HG02588 (cell line): ENCODE measurements around the gene NUDT22.

Source experiments
- ATAC-seq: cut with Tn5 transposase; IDR thresholded peaks from one replicate; pipeline ENCODE4 v1.9.1; 2021; ENCODE audit warnings: mild to moderate bottlenecking, moderate library complexity; ENCODE audit not compliant: unreplicated experiment

NUDT22 gene

GRCh38 chr11:64225608-64226506 is at the start of gene NUDT22, which contains the start of gene TRPT1:
TSS of gene NUDT22 (plus strand) at chr11:64226274. CDS start at chr11:64226653, 379 bp downstream.
TSS of gene TRPT1 (minus strand) at chr11:64226186. CDS start at chr11:64225860, 326 bp downstream.
- peak; percentile 46 for ATAC-seq

- no peak for ATAC-seq
These were observed 49.3 kb upstream of the NUDT22 start for GRCh38 chr11:64176751-64177150.

- no peak for ATAC-seq
These were observed 47.9 kb upstream of the NUDT22 start for GRCh38 chr11:64178203-64178602.

- no peak for ATAC-seq
These were observed 47.0 kb upstream of the NUDT22 start for GRCh38 chr11:64178951-64179639.

DNA sequence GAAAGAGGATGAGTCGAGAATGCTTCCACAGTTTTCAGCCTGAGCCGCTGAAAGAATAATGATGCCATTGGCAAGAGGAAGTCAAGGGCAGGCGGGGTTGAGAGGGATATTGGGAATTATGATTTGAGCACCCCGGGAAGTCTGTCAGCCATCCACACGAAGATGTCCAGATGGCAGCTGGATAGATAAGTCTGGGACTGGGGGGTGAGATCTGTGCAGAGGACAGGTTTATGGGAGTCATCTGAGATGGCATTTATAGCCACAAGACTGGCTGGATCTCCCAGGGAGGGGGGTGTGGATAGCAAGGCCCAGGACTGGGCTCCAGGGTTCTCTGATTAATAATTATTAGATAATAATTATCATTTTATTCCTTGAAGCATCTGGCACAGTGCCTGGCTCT is 45.2 kb upstream of the NUDT22 start:
- no peak for ATAC-seq

DNA sequence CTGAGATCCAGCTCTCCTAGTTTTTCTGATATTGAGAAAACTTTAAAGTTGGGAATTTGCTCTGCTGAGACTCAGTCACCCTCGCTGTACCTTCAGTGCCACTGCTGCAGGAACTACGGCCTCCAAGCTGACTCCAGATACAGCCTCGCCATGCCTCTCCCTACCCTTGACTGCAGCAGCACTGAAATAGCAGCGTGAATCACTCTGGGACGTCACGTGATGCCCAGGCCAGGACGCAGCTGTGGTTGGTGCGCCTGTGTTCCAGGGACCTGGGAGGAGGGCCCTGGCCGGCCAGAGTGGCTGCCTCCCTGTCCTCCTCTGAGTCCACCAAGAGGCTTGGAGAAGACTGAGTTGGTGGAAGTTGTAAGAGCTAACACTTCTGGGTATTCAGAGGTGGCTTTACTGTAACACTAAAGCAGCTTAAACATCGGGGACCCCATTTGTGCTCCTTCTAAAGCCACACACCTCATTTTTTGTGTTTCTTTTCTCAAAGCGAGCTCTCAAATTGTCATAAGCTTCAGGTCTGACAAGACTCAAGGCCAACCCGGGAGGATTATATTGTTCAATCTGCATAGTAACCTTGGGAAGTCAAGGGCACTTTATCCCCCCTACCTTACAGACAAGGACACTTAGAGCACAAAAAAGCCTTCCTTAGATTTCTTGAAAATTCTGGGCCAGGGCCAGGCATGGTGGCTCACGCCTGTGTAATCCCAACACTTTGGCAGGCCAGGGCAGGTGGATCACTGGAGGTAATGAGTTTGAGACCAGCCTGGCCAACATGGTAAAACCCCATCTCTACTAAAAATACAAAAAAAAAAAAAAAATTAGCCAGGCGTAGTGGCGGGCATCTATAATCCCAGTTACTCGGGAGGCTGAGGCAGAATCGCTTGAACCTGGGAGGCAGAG is 44.3 kb upstream of the NUDT22 start:
- no peak for ATAC-seq

GRCh38 chr11:64183890-64184289 is 42.2 kb upstream of the NUDT22 start:
- ATAC-seq = no peak

DNA sequence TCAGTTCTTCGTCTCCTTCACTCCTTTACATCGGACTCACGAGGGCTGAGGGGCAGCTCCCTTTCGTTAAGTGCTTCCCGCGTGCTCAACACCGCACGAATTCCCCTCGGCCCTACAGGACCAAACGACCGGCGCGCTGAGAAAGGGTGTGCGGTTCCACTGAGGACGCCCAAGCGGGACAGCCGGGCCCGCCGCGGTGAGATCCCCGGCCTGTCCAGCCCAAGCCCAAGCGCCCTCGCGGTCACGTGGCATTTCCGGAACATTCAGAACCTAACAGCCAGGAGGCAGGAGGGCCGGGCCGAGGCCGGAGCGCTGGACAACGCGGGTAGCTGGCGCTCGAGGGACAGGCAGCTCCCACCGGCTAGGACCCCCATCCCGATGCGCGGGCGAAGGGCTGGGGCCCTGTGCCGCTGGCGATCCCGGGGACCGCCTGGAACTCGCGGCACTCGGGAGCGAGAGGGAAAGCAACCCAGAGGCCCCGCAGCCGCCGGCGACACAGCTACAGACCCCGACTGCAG is 40.8 kb upstream of the NUDT22 start:
- ATAC-seq = peak; percentile 22

DNA sequence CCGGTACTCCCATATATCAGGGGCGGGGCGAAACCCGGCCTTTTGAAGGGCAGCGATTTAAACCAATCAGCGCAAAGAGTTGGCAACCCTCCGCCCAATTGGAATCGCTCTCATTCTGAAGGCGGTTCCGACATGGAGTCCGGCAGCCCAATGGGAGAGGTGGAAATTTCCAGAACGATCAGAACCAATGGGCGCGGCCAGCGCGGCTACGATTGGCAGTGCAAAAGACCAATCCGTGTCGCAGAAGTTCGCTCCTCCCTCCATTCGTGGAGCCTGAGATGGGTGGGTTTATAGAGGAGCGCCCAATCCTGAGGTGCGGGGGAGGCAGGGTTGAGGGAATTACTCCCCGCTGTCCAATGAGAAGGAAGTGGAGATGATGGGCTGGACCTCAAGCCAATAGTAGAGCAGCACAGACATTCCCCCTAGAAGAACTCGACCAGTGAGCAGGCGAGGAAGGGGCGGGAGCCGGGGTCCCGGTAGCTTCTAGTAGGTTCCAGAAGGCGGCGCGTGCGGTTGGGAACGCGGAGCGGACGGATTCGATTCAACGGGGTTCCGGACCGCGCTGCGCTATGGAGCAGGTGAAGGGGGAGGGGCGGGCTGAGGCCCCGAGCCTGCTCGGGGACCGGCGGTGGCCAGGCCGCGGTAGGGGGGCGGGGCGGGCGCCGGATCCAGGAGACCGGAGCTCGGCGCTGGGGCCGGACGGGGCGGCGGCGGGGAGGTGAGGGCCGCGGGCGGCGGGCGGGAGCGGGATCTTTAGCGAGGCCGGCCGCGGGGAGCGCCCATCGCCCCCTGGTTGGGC is 40.2 kb upstream of the NUDT22 start, which contains the start of gene STIP1:
Gene STIP1 (plus strand): TSS at position 479 of the 799 bp plus-strand sequence. CDS start 91 bp downstream, at position 570.
- peak; percentile 80 for ATAC-seq

DNA sequence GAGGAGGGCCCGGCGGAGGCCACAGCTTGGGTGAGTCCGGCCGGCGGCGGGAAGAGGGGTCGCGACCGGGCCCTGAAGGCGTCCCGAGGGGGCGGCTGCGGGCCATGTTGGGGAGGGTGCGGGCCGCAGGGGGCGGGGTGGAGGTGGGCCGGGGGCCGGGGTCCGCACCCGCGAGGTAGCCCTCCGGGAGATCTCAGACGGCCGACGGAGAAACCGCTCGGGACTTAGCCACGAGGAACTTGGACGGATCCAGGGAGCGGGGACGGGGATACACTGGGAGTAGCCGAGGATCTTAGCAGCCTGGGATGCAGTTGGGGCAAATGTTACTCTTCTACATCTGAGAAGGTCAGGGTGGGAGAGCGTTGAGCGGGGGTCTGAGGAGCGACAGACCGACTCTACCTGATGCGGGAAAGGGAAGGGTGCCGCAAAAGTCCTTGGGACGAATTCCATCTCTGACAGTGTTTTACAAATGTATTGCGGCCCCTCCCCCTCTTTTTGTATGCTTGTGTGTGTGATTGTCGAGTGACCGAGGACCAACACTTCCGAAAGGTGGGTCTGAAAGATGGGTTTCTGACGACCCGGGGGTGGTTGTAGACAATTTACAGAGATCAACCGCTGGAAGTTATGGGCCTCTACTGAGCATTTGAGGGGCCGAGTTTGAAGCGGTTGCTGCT is 39.4 kb upstream of the NUDT22 start:
- ATAC-seq = peak; percentile 2

GRCh38 chr11:64192434-64192833 is 33.6 kb upstream of the NUDT22 start:
- no peak for ATAC-seq

DNA sequence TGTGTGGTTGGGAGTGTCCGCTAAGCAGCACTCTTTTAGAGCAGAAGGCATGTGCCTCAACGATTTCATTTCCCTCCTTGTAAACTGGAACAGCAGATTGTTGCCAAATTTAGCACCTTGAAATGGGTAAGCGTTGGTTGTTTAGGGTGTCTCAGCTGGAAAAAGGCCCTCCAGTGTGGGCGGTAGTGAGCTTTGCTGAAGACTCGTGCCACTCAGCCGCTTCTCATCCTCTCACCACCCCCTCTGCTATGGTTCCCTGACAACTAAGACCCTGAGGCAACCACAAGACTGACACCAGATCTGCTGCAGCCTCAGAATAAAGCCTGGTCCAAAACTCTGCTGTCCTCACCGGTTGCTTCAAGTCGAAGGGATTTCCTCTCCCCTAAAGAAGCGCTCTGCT is 29.4 kb upstream of the NUDT22 start:
- ATAC-seq = no peak

- no peak for ATAC-seq
These were observed 27.6 kb upstream of the NUDT22 start for GRCh38 chr11:64198511-64198910.

DNA sequence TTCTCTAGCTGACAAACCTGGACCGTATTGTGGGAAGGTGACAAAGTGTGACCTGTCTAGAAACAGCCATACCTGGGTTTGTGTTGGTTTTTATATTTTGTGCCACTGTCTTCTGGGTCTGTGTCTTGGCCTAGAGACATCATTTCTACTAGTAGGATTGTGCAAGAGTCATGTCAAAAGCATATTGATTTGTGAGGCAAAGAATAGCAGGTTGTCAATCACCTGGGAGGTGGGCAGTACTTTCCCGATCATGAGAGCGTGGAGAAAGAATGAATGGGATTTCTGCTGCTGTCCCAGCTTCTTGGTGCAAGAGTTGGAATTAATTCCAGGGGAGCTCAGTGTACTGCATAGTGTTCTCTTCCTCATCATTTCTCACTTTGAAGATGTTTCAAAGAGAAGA is 24.5 kb upstream of the NUDT22 start:
- no peak for ATAC-seq

DNA sequence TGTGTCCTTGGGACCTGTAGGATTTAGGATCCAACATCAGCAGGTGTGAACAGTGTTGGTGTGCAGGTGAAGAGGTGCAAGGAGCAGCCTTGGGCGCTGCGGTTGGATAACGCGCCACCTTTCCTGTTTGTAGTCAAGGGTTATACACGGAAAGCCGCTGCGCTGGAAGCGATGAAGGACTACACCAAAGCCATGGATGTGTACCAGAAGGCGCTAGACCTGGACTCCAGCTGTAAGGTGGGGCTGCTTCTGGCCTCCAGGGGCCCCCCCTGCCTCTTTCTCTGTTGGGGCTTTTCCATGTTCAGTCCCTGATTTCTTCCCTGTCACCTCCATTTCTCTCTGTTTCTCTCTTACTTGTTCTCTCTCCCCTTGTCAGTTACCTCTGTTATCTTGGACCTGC is 23.1 kb upstream of the NUDT22 start:
- ATAC-seq = no peak

GRCh38 chr11:64203421-64204079 is 22.5 kb upstream of the NUDT22 start:
- ATAC-seq = no peak

GRCh38 chr11:64204080-64204440 is 22.0 kb upstream of the NUDT22 start:
- ATAC-seq = no peak

GRCh38 chr11:64204464-64204989 is 21.5 kb upstream of the NUDT22 start:
- ATAC-seq = no peak
